HG03060 (cell line): ENCODE data around the gene NFATC2IP.

Source experiments
- ATAC-seq: cut with Tn5 transposase; IDR thresholded peaks from one replicate; pipeline ENCODE4 v1.9.1; 2021; ENCODE audit warnings: low read depth, moderate number of reproducible peaks; ENCODE audit not compliant: unreplicated experiment

Gene NFATC2IP

DNA sequence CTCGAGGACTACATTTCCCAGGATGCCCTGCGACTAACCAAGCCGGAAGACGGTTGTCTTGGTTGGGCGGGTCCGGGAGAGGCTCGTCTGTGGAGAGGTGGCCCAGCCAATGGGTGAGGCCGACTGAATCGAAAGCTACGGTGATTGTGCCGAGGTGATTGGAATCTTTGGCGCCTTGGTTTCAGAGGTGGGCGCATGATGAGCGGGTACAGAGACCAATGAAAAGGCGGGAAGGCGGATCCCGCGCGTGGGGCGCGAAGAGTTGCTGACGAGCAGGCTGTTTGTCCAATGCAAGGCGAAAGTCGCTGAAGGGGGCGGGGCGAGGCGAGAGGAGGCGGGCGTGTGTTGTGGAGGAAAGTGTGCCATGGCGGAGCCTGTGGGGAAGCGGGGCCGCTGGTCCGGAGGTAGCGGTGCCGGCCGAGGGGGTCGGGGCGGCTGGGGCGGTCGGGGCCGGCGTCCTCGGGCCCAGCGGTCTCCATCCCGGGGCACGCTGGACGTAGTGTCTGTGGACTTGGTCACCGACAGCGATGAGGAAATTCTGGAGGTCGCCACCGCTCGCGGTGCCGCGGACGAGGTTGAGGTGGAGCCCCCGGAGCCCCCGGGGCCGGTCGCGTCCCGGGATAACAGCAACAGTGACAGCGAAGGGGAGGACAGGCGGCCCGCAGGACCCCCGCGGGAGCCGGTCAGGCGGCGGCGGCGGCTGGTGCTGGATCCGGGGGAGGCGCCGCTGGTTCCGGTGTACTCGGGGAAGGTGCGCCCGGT lies at the start of gene NFATC2IP:
TSS of gene NFATC2IP (plus strand) at position 290 of the 762 bp plus-strand sequence. CDS start at position 365, 75 bp downstream.
- peak; percentile 94 for ATAC-seq

- no peak for ATAC-seq
Observed at GRCh38 chr16:28901862-28902261, 48.9 kb upstream of the NFATC2IP start.

GRCh38 chr16:28902909-28903308 lies 47.8 kb upstream of the NFATC2IP start:
- no peak for ATAC-seq

- ATAC-seq: no peak
Observed at GRCh38 chr16:28903344-28904042, 47.2 kb upstream of the NFATC2IP start.

- ATAC-seq: no peak
Observed at GRCh38 chr16:28904363-28904762, 46.4 kb upstream of the NFATC2IP start.

- no peak for ATAC-seq
Observed at GRCh38 chr16:28904828-28905227, 45.9 kb upstream of the NFATC2IP start.

DNA sequence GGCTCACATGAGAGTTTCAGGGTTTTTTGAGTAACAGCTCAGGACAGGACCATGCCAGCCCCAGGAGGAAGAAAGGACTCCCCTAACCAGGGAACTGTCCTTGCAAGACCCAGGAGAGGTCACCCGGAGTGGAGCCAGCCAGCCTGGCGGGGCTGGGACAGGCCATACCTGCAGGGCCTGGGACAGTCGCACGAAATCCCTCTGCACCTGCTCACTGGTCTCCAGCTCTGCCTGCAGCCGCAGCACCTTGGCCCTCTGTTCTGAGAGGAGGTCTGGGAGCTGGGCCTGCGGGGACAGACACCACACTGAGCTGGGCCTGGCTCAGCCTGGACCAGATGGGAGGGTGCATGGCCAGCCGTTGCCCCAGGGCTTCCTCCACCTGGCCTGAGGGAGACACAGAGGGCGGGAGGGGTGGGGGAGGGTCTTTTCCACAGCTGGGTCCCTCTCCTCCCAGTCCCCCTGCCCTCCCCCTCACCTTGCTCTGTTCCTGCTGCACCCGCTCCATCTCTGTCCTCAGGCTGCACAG lies 45.4 kb upstream of the NFATC2IP start:
- ATAC-seq: no peak

DNA sequence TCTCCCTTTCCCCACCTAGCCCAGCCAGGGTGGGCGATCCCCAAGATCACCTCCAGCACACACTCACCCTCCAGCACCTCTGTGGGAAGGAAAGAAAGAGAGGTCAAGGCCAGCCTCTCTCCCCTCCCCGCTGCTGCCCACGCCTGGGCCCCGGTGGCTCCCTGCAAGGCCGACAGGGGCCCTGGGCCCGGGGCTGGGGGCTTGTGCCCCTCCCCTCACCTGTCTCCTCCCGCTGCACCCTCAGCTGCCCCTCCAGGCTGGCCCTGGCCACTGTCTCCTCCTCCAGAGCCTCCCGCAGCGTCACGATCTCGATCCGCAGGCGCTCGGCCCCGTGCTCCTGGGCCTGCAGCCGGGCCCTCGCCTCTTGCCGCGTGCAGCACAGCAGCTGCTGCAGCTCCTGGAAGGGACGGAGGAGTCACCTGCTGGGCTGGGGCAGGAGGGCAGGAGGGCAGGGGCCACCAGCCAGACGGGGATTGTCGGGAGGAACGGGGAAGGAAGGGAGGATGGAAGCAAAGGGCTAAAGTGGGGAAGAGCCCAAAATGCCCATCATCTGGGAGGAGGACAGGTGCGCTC lies 44.9 kb upstream of the NFATC2IP start:
- ATAC-seq: no peak

DNA sequence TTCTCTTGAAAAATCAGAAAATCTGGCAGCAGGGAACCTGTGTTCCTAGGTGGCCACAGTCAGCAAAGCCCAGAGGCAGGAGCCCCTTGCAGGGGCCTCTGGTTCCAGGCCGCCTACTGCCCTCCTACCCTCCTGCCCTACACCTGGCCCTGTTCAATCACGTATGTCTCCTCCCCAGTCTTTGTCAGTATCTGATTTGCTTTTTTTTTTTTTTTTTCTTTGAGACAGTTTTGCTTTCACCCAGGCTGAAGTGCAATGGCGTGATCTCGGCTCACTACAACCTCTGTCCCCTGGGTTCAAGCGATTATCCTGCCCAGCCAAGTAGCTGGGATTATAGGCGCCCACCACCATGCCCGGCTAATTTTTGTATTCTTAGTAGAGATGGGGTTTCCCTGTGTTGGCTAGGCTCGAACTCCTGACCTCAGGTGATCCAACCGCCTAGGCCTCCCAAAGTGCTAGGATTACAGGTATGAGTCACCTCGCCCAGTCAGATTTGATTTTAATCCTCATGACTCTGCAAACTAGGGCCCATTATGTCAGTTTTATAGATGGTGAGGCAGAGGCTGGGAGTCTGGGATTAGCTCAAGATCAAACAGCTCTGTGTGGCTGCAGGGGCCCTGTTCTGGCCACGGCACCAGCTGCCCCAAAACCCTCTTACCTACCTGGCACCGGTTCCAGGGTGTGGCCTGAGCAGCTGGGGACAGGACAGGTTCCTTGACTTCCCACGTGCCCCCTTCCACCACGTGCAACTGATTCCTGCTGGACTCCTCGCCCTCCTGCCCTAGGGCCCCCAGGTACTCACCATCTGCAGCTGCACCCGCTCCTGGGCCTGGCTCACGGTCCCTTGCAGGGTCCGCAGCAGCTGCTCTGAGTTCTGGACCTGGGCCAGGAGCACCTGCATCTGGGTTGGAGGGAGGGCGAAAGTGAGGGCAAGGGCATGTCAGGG lies 40.4 kb upstream of the NFATC2IP start:
- no peak for ATAC-seq

GRCh38 chr16:28912558-28912957 lies 38.2 kb upstream of the NFATC2IP start:
- no peak for ATAC-seq

DNA sequence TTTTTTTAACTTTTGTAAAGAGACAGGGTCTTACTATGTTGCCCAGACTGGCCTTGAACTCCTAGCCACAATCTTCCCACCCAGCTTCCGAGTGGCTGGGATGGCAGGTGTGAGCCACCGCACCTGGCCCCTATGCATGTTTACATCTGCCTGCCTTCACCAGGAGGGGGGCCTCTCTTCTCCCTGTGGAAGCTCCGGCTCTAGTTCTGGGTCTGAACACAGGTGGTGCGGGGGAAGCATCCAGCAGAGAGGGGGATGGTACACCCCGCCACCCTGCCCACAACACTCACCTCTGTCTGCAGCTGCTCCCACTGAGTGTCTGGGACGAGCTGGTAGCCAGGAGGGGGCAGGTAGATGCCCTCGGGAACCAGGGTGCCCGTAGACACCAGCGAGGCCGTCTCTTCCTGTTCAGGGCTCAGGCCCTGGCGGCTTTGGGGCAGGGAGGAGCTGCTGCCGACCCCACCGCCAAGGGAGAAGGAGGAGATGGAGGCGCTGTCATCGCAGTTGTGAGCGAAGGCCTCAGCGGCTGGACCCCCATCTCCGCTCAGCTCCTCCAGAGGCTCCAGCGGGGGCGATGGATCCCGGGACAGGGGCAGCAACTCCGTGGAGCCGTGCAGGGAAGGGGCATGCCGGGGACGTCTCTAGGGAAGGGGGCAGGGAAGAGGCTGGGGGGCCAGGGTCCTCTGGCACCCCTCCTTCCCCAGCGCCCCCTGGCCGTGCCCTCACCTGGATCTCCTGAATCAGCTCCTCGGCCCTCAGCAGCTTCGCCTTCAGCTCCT lies 36.6 kb upstream of the NFATC2IP start:
- no peak for ATAC-seq

GRCh38 chr16:28915181-28915580 lies 35.6 kb upstream of the NFATC2IP start:
- ATAC-seq: no peak

DNA sequence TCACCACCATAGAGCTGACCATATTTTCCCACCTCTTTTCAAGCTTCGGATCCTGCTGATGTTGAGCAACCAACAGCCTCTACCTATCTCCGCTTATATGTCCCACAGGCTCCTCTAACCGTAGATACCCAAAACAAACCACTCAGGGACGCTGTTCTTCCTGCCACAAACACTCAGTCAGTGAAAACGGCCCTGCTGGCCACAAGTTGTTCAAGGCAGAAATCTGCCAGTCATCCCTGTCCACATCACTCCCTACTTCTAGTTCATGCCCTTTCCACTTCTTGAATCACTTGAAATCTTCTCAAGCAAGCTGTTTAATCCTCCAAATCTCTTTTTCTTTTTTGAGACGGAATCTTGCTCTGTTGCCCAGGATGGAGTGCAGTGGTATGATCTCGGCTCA lies 33.6 kb upstream of the NFATC2IP start:
- ATAC-seq: no peak

DNA sequence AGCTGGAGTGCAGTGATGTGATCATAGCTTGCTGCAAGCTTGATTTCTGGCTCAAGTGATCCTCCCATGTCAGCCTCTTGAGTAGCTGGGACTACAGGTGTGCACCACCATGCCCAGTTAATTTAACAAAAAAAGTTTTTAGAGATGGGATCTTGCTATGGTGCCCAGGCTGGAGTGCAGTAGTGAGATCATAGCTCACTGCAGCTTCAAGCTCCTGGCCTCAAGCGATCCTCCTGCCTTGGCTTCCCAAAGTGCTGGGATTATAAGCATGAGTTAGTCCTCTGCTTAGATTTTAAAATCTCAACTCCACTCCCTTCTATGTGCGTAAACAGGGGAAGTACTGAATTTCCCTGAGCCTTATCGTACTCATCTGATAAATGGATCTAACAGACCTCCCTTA lies 32.0 kb upstream of the NFATC2IP start:
- no peak for ATAC-seq

- ATAC-seq: no peak
Observed at GRCh38 chr16:28923231-28923587, 27.5 kb upstream of the NFATC2IP start.

DNA sequence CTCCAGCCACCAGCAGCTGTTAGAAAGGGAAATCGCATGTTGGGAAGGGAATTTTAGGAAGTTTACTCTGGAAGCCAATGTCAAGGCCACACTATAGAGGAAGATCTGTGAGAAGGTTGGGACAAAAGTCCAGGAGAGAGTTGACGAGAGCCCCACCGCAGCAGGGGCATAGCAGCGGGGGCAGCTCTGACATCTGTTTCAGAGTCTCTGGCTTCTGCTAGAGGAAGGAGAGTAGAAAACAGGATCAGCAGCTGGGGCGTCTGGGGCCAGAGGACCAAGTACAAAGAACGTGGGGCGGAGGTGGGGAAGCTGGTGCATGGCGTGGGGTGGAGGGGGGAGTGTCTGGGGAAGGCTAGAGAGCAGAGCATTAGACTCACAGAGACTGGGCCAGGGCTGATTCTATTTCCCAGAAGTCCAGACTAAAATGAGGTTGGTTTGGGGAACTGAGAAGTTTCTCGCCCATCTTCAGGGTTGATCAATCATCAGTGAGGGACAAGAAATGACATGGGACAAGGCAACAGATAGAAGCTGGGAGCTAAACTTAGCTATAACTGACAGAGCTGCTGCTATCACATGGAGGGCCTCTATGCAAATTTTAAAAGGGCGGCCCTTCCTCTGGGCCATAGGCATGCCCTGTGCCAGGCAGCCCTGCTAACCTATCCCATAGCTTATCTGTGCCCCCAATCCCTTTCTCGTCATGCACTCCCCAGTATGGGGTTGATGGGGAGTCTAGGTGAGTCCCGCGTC lies 26.9 kb upstream of the NFATC2IP start:
- ATAC-seq: peak; percentile 44

DNA sequence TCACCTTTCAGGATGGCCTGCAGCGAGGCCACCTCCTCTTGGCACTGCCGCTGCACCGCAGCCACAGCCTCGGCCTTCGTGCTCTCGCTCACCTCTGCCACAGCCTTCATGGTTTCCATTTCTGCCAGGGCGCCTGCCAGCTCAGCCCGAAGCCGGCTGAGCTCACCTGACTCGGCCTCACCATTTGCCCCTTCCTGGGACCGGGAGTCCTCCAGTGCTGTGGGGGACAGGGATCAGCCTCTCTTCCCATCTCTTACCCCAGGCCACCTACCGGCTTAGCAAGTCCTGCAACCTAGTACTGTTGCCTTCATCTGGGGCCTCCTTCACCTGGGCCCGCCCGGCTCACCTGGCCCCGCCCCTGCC lies 26.4 kb upstream of the NFATC2IP start:
- ATAC-seq: no peak

GRCh38 chr16:28924762-28925385 lies 25.9 kb upstream of the NFATC2IP start, which contains the start of gene RABEP2:
Gene RABEP2, minus strand, starts transcription at chr16:28925238. Its CDS starts 75 bp downstream, at chr16:28925163.
- ATAC-seq: peak; percentile 29
